ENCODE data around the gene ICE1. TPM values are rescaled to one million over a fixed set of nuclear protein-coding genes. Genes with fewer than 3 reads are reported as not detected.
A peak's percentile ranks its signal among the peaks of the same experiment; 100 is the strongest.

Gene ICE1
- total RNA-seq: 39.7 and 41.0 TPM in 2 replicates
- total RNA-seq (2013): 35.5 TPM
- 6.5 and 9.7 TPM in 2 replicates for polyA plus RNA-seq
- 14.1 and 17.0 TPM in 2 replicates for polyA minus RNA-seq

GRCh38 chr5:5421961-5422818, at the start of gene ICE1:
ICE1 (plus strand) TSS chr5:5422677; CDS start chr5:5422916, 239 bp downstream.
- H3K27me3 Mint-ChIP-seq: no peaks in the 10 kb centered on the region
- Histone ChIP-seq H3K27ac (ENCODE audit: low read length in 2 of 2) (peak within 1 kb of the TSS; percentile 98 to 99), H3K79me2 (ENCODE audit: control insufficient read depth, insufficient read depth, low read length) (peaks cover 46% of the 10 kb centered on the region), H3K4me3 (ENCODE audit: control extremely low read depth in 1 of 5, extremely low read depth in 1 of 5, insufficient read depth in 1 of 5, low read depth in 2 of 5, low read length in 4 of 5) (peak within 1 kb of the TSS; percentile 65 to 85 (median 82)), H3K9ac (ENCODE audit: low read length) (peak within 1 kb of the TSS; percentile 80), H3K36me3 (replicated peaks in 1 of 2; ENCODE audit: control extremely low read depth in 1 of 2, control insufficient read depth in 1 of 2, extremely low read depth in 1 of 2, insufficient read depth in 2 of 2, low read length in 1 of 2) (peaks cover 0 to 3% of the 10 kb centered on the region in 2 experiments), H4K20me1 (ENCODE audit: control insufficient read depth, insufficient read depth, low read length, poor library complexity, severe bottlenecking) (peaks cover 41% of the 10 kb centered on the region), H3K4me1 (ENCODE audit: control insufficient read depth in 2 of 2, insufficient read depth in 2 of 2, low read length in 2 of 2) (peaks cover 29 to 32% of the 10 kb centered on the region in 2 donors), H3K27me3 (replicated peaks in 1 of 4; ENCODE audit: control extremely low read depth in 1 of 4, control insufficient read depth in 3 of 4, insufficient read depth in 4 of 4, low read length in 3 of 4) (no peaks in the 10 kb centered on the region), H3K9me3 (ENCODE audit: control extremely low read depth in 1 of 3, control insufficient read depth in 2 of 3, insufficient read depth in 1 of 3, low read length in 2 of 3) (no peaks in the 10 kb centered on the region), H2AFZ (ENCODE audit: insufficient read depth, low read depth, low read length, poor library complexity, severe bottlenecking) (peak within 1 kb of the TSS; percentile 85), H3K4me2 (replicated peaks; ENCODE audit: low read depth, low read length, poor library complexity, severe bottlenecking) (peak within 1 kb of the TSS; percentile 91)
- TF ChIP-seq CTCF (IDR thresholded peaks at IDR 0.05) (no peak), EZH2 (IDR thresholded peaks at IDR 0.05; ENCODE audit: borderline replicate concordance, insufficient read depth, low read depth, low read length, poor library complexity, severe bottlenecking) (no peak)
- ChIA-PET CTCF (interaction anchor here (0.7 to 1.7 kb wide), 7 partner anchors 9 to 1358 kb away, joined by 3 to 7 read pairs (median 3); partner anchors contain the start of genes ADAMTS16, MED10, NSUN2 and SRD5A1), POLR2A (interaction anchor here (0.7 to 1.6 kb wide), 5 partner anchors 15 to 1291 kb away, joined by 3 to 6 read pairs (median 4); partner anchors contain the start of genes MED10, NSUN2, SRD5A1 and TENT4A)
- H3K4me1 Mint-ChIP-seq: peaks cover 25% of the 10 kb centered on the region
- peak within 1 kb of the TSS; percentile 96 for H3K4me3 Mint-ChIP-seq
- DNase-seq (peak; percentile 99), ATAC-seq (ENCODE audit: low read depth) (peak; percentile 86)
- WGBS (ENCODE audit: insufficient coverage): under 1% methylated on average over 71 of the region's 71 CpGs
- intact Hi-C loops (cut with micrococcal nuclease): loop anchor here (1.0 kb wide), 2 partner anchors 101 to 1238 kb away; no protein-coding TSS in a partner anchor
- H3K9me3 Mint-ChIP-seq (ENCODE audit: insufficient read depth): no peaks in the 10 kb centered on the region
- peak within 1 kb of the TSS; percentile 99 for H3K27ac Mint-ChIP-seq

- no peak overlapping the region for H3K4me2 ChIP-seq (replicated peaks; ENCODE audit: low read depth, low read length, poor library complexity, severe bottlenecking)
- H3K9me3 ChIP-seq (ENCODE audit: control extremely low read depth in 1 of 3, control insufficient read depth in 2 of 3, insufficient read depth in 1 of 3, low read length in 2 of 3): peaks cover 0 to 4% (median 0%) of the 10 kb centered on the region in 3 donors
- WGBS (ENCODE audit: insufficient coverage): 79% methylated on average over 10 of the region's 10 CpGs
- no peak overlapping the region for H3K9ac ChIP-seq (ENCODE audit: low read length)
- H3K27ac Mint-ChIP-seq: no peak overlapping the region
- no peak overlapping the region for H2AFZ ChIP-seq (ENCODE audit: insufficient read depth, low read depth, low read length, poor library complexity, severe bottlenecking)
- CTCF ChIA-PET: no interaction called here
- intact Hi-C loops (cut with micrococcal nuclease): no loop called here
- H3K27ac ChIP-seq (ENCODE audit: low read length in 2 of 2): no peak overlapping the region
- TF ChIP-seq CTCF (IDR thresholded peaks at IDR 0.05) (no peak), EZH2 (IDR thresholded peaks at IDR 0.05; ENCODE audit: borderline replicate concordance, insufficient read depth, low read depth, low read length, poor library complexity, severe bottlenecking) (no peak)
- no peaks in the 10 kb centered on the region for H3K27me3 Mint-ChIP-seq
- H3K4me1 ChIP-seq (ENCODE audit: control insufficient read depth in 2 of 2, insufficient read depth in 2 of 2, low read length in 2 of 2): no peaks in the 10 kb centered on the region
- no peaks in the 10 kb centered on the region for H3K79me2 ChIP-seq (ENCODE audit: control insufficient read depth, insufficient read depth, low read length)
- H3K4me3 ChIP-seq (ENCODE audit: control extremely low read depth in 1 of 5, extremely low read depth in 1 of 5, insufficient read depth in 1 of 5, low read depth in 2 of 5, low read length in 4 of 5): no peak overlapping the region
- no peaks in the 10 kb centered on the region for H3K27me3 ChIP-seq (replicated peaks in 1 of 4; ENCODE audit: control extremely low read depth in 1 of 4, control insufficient read depth in 3 of 4, insufficient read depth in 4 of 4, low read length in 3 of 4)
- no peak overlapping the region for H3K4me3 Mint-ChIP-seq
- ATAC-seq (ENCODE audit: low read depth) (no peak), DNase-seq (no peak)
- H3K36me3 ChIP-seq (replicated peaks in 1 of 2; ENCODE audit: control extremely low read depth in 1 of 2, control insufficient read depth in 1 of 2, extremely low read depth in 1 of 2, insufficient read depth in 2 of 2, low read length in 1 of 2): no peaks in the 10 kb centered on the region
- H3K9me3 Mint-ChIP-seq (ENCODE audit: insufficient read depth): peaks cover 1% of the 10 kb centered on the region
- POLR2A ChIA-PET: no interaction called here
- H3K4me1 Mint-ChIP-seq: no peaks in the 10 kb centered on the region
- H4K20me1 ChIP-seq (ENCODE audit: control insufficient read depth, insufficient read depth, low read length, poor library complexity, severe bottlenecking): no peaks in the 10 kb centered on the region
Observed at GRCh38 chr5:5372930-5373329, 49.5 kb upstream of the ICE1 start.

Measured in B cell (primary cell).